Stimulated activated CD4-positive, alpha-beta T cell treated with anti-CD3 and anti-CD28 coated beads, TNF-alpha, amount 100 ng/mL, for 4 hours (primary cell): ENCODE measurements around the gene SMG9.
"Not testable (repeated sequence)": the region's sequence is repeated elsewhere in the genome, so short reads cannot be mapped to it uniquely, and the experiment has no call there.

Source experiments
- DNase-seq, 3 experiments: peaks; one replicate each; pipeline ENCODE4 v3.0.0-alpha.2; 2020; ENCODE audit warnings: low read depth in 3 of 3

Gene SMG9

GRCh38 chr19:43780706-43781525 lies 26.2 kb upstream of the SMG9 start, which contains the start of gene KCNN4:
Gene KCNN4, minus strand, starts transcription at chr19:43780973. Its CDS starts 112 bp downstream, at chr19:43780861.
- DNase-seq = peak in 2 of 3 experiments; percentile 48

- no peak for DNase-seq
Observed at GRCh38 chr19:43779820-43780219, 25.1 kb upstream of the SMG9 start.

- no peak for DNase-seq
Observed at GRCh38 chr19:43779147-43779819, 24.5 kb upstream of the SMG9 start.

- DNase-seq = no peak
Observed at GRCh38 chr19:43778651-43779050, 23.9 kb upstream of the SMG9 start.

DNA sequence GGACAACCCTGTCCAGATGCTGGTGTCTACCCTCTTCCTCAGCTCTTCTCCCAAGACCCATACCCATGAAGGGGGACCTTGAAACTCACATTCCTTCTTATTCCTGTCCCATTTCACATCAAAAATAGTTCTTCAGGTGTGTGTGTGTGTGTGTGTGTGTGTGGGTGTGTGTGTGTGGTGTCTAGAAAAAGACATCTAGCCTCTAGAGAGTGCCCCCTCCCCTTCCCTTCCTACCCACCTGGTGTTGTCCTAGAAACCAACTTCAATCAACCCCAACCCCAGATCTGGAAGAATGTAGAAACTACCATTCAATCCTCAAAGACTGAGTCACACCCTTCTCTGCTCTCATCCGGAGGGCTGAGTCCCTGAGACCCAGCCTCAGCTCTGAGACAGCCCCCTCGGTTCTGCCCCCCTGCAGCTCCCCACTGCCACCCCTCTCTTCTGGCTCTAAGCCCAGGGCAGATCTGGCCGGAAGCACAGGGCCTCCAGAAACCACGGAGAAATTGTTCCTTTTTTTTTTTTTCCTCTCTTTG lies 22.5 kb upstream of the SMG9 start:
- no peak for DNase-seq

DNA sequence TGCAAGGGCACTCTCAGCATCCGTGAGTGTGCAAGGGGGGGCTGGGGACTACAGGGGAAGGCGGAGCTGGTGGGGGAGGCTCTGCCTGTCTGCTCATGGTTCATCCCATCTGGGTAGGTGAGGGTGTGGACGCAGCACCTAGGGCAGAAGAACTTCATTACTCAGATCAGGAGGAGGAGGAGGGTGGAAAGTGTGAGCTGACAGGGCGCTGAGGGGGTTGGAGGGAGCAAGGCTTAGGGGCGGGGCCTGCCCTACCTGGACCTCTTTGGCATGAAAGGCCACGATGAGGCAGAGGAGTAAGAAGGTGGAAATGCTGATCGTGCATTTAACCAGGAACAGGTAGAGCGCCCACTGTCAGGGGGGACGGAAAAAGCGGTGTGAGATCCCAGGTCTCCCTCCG lies 21.5 kb upstream of the SMG9 start:
- peak in 2 of 3 experiments; percentile 61 to 68 for DNase-seq

- no peak for DNase-seq
Observed at GRCh38 chr19:43775299-43775890, 20.6 kb upstream of the SMG9 start.

DNA sequence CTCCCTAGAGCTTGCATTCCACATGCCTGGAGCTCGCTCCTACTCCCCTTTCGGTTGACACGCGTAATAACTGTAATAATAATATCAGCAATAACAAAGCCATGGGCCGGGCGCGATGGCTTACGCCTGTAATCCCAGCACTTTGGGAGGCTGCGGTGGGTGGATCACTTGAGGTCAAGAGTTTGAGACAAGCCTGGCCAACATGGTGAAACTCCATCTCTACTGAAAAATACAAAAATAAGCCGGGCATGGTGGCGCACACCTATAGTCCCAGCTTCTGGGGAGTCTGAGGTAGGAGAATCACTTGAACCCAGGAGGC lies 20.1 kb upstream of the SMG9 start:
- not testable (repeated sequence) for DNase-seq

DNA sequence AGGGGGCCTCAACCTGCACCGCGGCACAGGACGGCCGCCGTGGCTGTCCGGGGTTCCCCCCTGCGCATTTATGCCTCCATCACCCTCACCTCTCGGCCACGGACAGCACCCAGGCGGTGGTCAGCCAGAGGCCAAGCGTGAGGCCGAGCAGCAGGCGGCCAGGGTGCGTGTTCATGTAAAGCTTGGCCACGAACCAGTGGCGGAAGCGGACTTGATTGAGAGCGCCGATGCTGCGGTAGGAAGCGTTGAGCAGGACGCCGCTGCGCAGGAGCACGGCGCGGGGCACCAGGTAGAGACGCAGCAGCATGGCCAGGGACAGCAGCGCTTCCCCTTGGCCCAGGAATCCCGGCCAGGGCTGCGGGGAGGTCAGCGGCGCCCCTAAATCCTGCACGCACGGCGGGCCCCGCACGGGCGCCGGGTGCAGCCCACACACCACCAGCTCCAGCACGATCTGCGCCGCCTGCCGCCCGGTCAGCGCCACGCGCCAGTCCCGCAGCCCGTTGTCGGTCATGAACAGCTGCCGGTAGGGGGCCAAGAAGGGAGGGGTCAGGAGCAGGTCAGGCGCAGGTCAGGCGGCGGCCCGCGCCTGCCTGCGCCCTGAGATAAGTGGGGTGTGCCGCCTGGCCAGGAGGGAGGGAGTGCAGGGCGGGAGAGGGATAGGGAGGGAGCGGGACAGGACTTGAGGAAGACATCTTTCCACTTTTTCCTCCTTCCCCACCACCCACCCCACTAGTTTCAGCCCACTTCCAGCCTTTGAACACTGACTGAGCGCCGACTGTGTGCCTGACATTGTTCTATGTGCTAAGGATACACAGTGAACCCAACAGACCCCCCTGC lies 19.6 kb upstream of the SMG9 start:
- no peak for DNase-seq

DNA sequence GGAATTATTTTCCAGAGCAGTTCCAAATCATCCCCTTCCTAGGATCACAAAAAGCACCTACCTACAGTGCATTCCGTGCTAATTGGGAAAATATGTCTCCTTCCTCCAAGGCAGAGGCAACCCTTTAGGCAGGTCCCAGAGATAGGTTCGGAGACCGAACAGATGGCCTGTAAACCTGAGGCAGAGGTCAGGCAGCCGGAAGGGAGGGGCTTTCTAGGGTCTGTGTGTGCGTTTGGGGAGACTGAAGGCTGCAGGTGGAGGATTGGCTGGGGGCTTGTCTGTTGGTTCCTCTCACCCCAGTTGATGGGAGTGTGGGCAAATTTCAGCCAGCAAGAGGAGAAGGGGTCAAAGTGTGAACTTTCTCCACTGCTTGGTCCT lies 19.0 kb upstream of the SMG9 start:
- DNase-seq = no peak

DNA sequence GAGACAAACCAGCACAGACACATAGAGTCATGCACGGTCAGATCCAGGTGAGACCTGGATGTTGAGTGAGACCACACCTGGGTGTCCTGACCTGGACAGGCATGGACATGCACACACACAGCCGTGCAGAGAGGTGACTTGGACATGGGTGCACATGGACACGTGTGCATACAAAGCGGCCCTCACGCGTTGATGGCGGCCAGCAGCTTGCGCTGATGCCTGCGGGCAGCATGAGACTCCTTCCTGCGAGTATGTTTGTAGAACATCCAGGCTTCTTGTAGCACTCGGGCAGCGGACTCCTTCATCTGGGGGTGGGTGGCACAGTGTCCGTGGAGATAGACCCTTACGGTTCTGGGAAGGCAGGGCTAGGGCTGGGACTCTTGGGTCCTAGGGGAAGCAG lies 14.5 kb upstream of the SMG9 start:
- DNase-seq = no peak

GRCh38 chr19:43768273-43769050 lies 13.7 kb upstream of the SMG9 start:
- DNase-seq = no peak

GRCh38 chr19:43767818-43768217 lies 13.1 kb upstream of the SMG9 start:
- DNase-seq = no peak

GRCh38 chr19:43767316-43767715 lies 12.6 kb upstream of the SMG9 start:
- DNase-seq = no peak

DNA sequence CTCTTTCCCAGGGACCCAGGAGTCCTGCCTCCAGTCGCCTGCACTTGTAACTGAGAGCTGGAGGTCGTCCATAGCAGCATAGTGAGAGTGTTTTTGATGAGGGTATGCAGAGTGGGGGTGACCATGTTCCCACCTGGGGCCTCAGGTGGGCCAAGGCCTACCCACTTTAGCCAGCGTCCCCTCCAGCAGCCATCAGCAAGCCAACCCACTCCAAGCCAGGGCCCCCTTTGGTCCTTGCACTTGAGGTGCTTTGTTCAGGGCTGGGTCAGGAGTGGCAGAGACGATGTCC lies 11.9 kb upstream of the SMG9 start:
- DNase-seq = no peak

GRCh38 chr19:43765109-43765876 lies 10.5 kb upstream of the SMG9 start:
- DNase-seq = peak in 2 of 3 experiments; percentile 55 to 58

- DNase-seq = not testable (repeated sequence)
Observed at GRCh38 chr19:43764684-43765083, 9.9 kb upstream of the SMG9 start.

GRCh38 chr19:43763473-43763939 lies 8.7 kb upstream of the SMG9 start:
- no peak for DNase-seq

DNA sequence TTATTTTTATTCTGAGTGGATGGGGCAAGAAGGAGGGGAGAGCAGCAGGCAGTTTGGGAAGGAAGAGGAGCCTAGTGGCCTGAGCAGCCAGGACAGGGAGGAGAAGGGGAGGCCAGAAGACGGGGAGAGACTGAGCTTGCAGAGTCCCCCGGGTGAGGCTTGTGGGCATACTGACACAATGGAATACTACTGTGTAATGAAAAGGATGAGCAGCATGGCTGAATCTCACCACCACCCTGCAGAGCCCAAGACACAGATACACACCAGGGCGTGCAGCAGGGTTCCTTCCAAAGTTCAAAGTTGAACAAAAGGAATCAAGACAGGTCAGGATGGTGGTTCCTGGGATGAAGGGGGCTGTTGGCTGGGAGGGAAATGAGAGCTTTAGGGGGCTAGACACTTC lies 8.1 kb upstream of the SMG9 start:
- no peak for DNase-seq

DNA sequence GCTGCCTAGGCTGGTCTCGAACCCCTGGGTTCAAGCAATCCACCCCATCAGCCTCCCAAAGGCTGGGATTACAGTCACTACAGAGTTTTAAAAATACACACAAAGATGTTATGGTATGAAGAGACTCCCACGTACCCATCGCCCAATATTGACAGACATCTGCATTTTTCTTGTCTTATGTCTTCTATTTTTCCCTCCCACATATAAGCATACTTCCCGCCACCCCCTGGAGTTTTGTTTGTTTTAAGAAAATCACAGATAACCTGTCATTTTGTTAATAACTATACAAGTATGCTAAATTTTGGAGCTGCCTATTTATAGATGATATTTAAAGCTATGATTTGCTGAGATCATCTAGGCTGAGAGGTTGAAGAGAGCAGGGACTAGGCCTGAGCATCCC lies 6.2 kb upstream of the SMG9 start:
- DNase-seq = no peak
